CD4-positive, alpha-beta T cell (primary cell): ENCODE data around the gene DGKI. TPM values are rescaled to one million over a fixed set of nuclear protein-coding genes. Genes with fewer than 3 reads are reported as not detected.

ENCODE experiments used
- ATAC-seq: fragments of 200-7000 bp; cut with Tn5 transposase; one replicate; pipeline ENCODE4 v1.10.0; 2022; ENCODE audit warnings: mild to moderate bottlenecking; ENCODE audit not compliant: poor library complexity
- CTCF ChIA-PET: fragments of 350-600 bp; sonication (Branson Sonifier 250); formaldehyde crosslinking; loops from one replicate; lab custom pipeline; 2021; ENCODE audit warnings: antibody characterized with exemption, inconsistent platforms; lab: Charles Lee
- POLR2A ChIA-PET: fragments of 350-600 bp; sonication (Branson Sonifier 250); formaldehyde crosslinking; loops from one replicate; lab custom pipeline; 2021; ENCODE audit warnings: antibody characterized with exemption, inconsistent platforms; lab: Charles Lee
- DNase-seq, 14 experiments: peaks; one replicate each; pipeline ENCODE4 v3.0.0-alpha.2; 2013 to 2020; ENCODE audit warnings: mixed read lengths in 2 of 14
- H3K27ac ChIP-seq, 2 donors: one replicate each; pipeline versions ENCODE4 v1.5.1 to v1.7.0; 2013; ENCODE audit warnings: low read length in 2 of 2, low read depth in 1 of 2, mild to moderate bottlenecking in 1 of 2
- H3K27me3 ChIP-seq, 2 experiments: 1 replicate in 1 of 2; 2 replicates in 1 of 2; pipeline versions ENCODE4 v1.6.1 to v1.7.0; 2013; ENCODE audit warnings: low read length in 2 of 2, control low read depth in 1 of 2, mild to moderate bottlenecking in 1 of 2, moderate library complexity in 1 of 2; ENCODE audit not compliant: insufficient read depth in 2 of 2, control insufficient read depth in 1 of 2
- H3K36me3 ChIP-seq: one replicate; pipeline ENCODE4 v1.6.1; 2013; ENCODE audit warnings: low read length, control low read depth; ENCODE audit not compliant: insufficient read depth
- H3K4me1 ChIP-seq: one replicate; pipeline ENCODE4 v1.6.1; 2013; ENCODE audit warnings: low read length, control low read depth; ENCODE audit not compliant: insufficient read depth
- H3K4me3 ChIP-seq: one replicate; pipeline ENCODE4 v1.5.1; 2013; ENCODE audit warnings: mild to moderate bottlenecking, low read length, moderate library complexity
- H3K9me3 ChIP-seq, 2 experiments: 1 replicate in 1 of 2; 2 replicates in 1 of 2; pipeline versions ENCODE4 v1.6.1 to v1.7.0; 2013; ENCODE audit warnings: low read length in 2 of 2, mild to moderate bottlenecking in 2 of 2, control low read depth in 1 of 2, moderate library complexity in 1 of 2; ENCODE audit not compliant: control insufficient read depth in 1 of 2, insufficient read depth in 1 of 2
- H3K27ac Mint-ChIP-seq: one replicate; pipeline ENCODE4 v1.8.0; 2020; ENCODE audit warnings: mixed read lengths
- H3K27me3 Mint-ChIP-seq: one replicate; pipeline ENCODE4 v1.8.0; 2021; ENCODE audit warnings: mixed read lengths
- H3K36me3 Mint-ChIP-seq: one replicate; pipeline ENCODE4 v1.8.0; 2021; ENCODE audit warnings: low read depth, mixed read lengths
- H3K4me1 Mint-ChIP-seq: one replicate; pipeline ENCODE4 v1.8.0; 2021; ENCODE audit warnings: low read depth, mixed read lengths
- H3K4me3 Mint-ChIP-seq: one replicate; pipeline ENCODE4 v1.8.0; 2020; ENCODE audit warnings: mild to moderate bottlenecking, mixed read lengths
- H3K9me3 Mint-ChIP-seq: one replicate; pipeline ENCODE4 v1.8.0; 2020; ENCODE audit warnings: mixed read lengths
- intact Hi-C, 2 experiments: fragments of 100-400 bp; cut with DNase I in 1 of 2; cut with micrococcal nuclease in 1 of 2; formaldehyde crosslinking; loops; one replicate each; pipeline versions ENCODE4 v1.15.1 to v1.9.0; 2023 to 2025; cut with DNase I, micrococcal nuclease
- total RNA-seq, 174 experiments: library from RNA in 2 of 174; stranded (reverse) in 2 of 174; gene quantifications; one replicate each; pipeline ENCODE4 v1.2.3 and lab custom pipeline; 2021 to 2026
- TF ChIP-seq, protein P1 (sequence below): fragments of 200-600 bp; IDR thresholded peaks from one replicate; pipeline ENCODE4 v1.8.0; 2022; ENCODE audit warnings: antibody characterized with exemption, mild to moderate bottlenecking

Gene DGKI
- total RNA-seq, 2 experiments from 2014 or later: not detected

- intact Hi-C loops: no loop called here
- ATAC-seq (no peak), DNase-seq (no peak)
- Histone ChIP-seq H3K36me3 (no peaks in the 10 kb centered on the region), H3K27ac (no peak overlapping the region), H3K9me3 (peaks cover 0 to 6% of the 10 kb centered on the region in 2 experiments), H3K4me1 (no peaks in the 10 kb centered on the region), H3K27me3 (no peaks in the 10 kb centered on the region), H3K4me3 (no peak overlapping the region)
- CTCF ChIA-PET: no interaction called here
- H3K4me1 Mint-ChIP-seq: no peaks in the 10 kb centered on the region
- H3K27ac Mint-ChIP-seq: no peak overlapping the region
- H3K4me3 Mint-ChIP-seq: no peak overlapping the region
- H3K36me3 Mint-ChIP-seq: no peaks in the 10 kb centered on the region
- POLR2A ChIA-PET: no interaction called here
- no peaks in the 10 kb centered on the region for H3K9me3 Mint-ChIP-seq
- H3K27me3 Mint-ChIP-seq: peaks cover 6% of the 10 kb centered on the region
- TF ChIP-seq, protein P1, sequence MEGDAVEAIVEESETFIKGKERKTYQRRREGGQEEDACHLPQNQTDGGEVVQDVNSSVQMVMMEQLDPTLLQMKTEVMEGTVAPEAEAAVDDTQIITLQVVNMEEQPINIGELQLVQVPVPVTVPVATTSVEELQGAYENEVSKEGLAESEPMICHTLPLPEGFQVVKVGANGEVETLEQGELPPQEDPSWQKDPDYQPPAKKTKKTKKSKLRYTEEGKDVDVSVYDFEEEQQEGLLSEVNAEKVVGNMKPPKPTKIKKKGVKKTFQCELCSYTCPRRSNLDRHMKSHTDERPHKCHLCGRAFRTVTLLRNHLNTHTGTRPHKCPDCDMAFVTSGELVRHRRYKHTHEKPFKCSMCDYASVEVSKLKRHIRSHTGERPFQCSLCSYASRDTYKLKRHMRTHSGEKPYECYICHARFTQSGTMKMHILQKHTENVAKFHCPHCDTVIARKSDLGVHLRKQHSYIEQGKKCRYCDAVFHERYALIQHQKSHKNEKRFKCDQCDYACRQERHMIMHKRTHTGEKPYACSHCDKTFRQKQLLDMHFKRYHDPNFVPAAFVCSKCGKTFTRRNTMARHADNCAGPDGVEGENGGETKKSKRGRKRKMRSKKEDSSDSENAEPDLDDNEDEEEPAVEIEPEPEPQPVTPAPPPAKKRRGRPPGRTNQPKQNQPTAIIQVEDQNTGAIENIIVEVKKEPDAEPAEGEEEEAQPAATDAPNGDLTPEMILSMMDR: no peak
Observed at GRCh38 chr7:137546009-137546408, 300.8 kb downstream of the DGKI start.

- no peak overlapping the region for H3K27ac ChIP-seq
- CTCF ChIA-PET: no interaction called here
- Mint-ChIP-seq H3K9me3 (no peaks in the 10 kb centered on the region), H3K36me3 (no peaks in the 10 kb centered on the region), H3K27ac (no peak overlapping the region), H3K4me1 (no peaks in the 10 kb centered on the region), H3K27me3 (peaks cover 6% of the 10 kb centered on the region), H3K4me3 (no peak overlapping the region)
- no peak overlapping the region for H3K4me3 ChIP-seq
- H3K27me3 ChIP-seq: no peaks in the 10 kb centered on the region
- TF ChIP-seq, protein P1: no peak
- DNase-seq (no peak), ATAC-seq (no peak)
- intact Hi-C loops: no loop called here
- POLR2A ChIA-PET: no interaction called here
- H3K36me3 ChIP-seq: no peaks in the 10 kb centered on the region
- no peaks in the 10 kb centered on the region for H3K4me1 ChIP-seq
- peaks cover 0 to 6% of the 10 kb centered on the region in 2 experiments for H3K9me3 ChIP-seq
Observed at GRCh38 chr7:137545059-137545716, 301.6 kb downstream of the DGKI start.

- no peak overlapping the region for H3K4me3 ChIP-seq
- Mint-ChIP-seq H3K27ac (no peak overlapping the region), H3K27me3 (peaks cover 12% of the 10 kb centered on the region), H3K4me1 (no peaks in the 10 kb centered on the region), H3K36me3 (no peaks in the 10 kb centered on the region), H3K4me3 (no peak overlapping the region), H3K9me3 (no peaks in the 10 kb centered on the region)
- ATAC-seq: no peak
- H3K27ac ChIP-seq: no peak overlapping the region
- DNase-seq: no peak
- no peaks in the 10 kb centered on the region for H3K4me1 ChIP-seq
- ChIA-PET CTCF (no interaction called here), POLR2A (no interaction called here)
- no peaks in the 10 kb centered on the region for H3K27me3 ChIP-seq
- no peaks in the 10 kb centered on the region for H3K36me3 ChIP-seq
- intact Hi-C loops: no loop called here
- TF ChIP-seq, protein P1: no peak
- H3K9me3 ChIP-seq: peaks cover 0 to 6% of the 10 kb centered on the region in 2 experiments
Observed at GRCh38 chr7:137544453-137545058, 302.2 kb downstream of the DGKI start.
